Measurements from ENCODE around the gene URI1.
"Not testable (repeated sequence)": the region's sequence is repeated elsewhere in the genome, so short reads cannot be mapped to it uniquely, and the experiment has no call there.

GRCh38 chr19:30043008-30043407, 101.0 kb downstream of the URI1 start:
- TF ChIP-seq, protein P1, sequence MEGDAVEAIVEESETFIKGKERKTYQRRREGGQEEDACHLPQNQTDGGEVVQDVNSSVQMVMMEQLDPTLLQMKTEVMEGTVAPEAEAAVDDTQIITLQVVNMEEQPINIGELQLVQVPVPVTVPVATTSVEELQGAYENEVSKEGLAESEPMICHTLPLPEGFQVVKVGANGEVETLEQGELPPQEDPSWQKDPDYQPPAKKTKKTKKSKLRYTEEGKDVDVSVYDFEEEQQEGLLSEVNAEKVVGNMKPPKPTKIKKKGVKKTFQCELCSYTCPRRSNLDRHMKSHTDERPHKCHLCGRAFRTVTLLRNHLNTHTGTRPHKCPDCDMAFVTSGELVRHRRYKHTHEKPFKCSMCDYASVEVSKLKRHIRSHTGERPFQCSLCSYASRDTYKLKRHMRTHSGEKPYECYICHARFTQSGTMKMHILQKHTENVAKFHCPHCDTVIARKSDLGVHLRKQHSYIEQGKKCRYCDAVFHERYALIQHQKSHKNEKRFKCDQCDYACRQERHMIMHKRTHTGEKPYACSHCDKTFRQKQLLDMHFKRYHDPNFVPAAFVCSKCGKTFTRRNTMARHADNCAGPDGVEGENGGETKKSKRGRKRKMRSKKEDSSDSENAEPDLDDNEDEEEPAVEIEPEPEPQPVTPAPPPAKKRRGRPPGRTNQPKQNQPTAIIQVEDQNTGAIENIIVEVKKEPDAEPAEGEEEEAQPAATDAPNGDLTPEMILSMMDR (IDR thresholded peaks at IDR 0.05 in 8 of 11, conservative IDR thresholded peaks at IDR 0.05 in 3 of 11): not testable (repeated sequence)
- not testable (repeated sequence) for TF ChIP-seq POLR2AphosphoS5 (IDR thresholded peaks at IDR 0.05)

All from spleen (tissue), 7 donors.